GM18858 (cell line): ENCODE results near the gene NEUROD4.
"Not testable (repeated sequence)": the region's sequence is repeated elsewhere in the genome, so short reads cannot be mapped to it uniquely, and the experiment has no call there.

ENCODE experiments used
- ATAC-seq: cut with Tn5 transposase; IDR thresholded peaks from one replicate; pipeline ENCODE4 v1.9.1; 2021; ENCODE audit not compliant: unreplicated experiment

NEUROD4 gene, protein sequence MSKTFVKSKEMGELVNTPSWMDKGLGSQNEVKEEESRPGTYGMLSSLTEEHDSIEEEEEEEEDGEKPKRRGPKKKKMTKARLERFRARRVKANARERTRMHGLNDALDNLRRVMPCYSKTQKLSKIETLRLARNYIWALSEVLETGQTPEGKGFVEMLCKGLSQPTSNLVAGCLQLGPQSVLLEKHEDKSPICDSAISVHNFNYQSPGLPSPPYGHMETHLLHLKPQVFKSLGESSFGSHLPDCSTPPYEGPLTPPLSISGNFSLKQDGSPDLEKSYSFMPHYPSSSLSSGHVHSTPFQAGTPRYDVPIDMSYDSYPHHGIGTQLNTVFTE

GRCh38 chr12:55019784-55020183 is at the start of gene NEUROD4:
NEUROD4 (plus strand) TSS chr12:55019974; CDS start chr12:55026440, 6,466 bp downstream.
- no peak for ATAC-seq

GRCh38 chr12:54970741-54971140 is 49.0 kb upstream of the NEUROD4 start:
- no peak for ATAC-seq

DNA sequence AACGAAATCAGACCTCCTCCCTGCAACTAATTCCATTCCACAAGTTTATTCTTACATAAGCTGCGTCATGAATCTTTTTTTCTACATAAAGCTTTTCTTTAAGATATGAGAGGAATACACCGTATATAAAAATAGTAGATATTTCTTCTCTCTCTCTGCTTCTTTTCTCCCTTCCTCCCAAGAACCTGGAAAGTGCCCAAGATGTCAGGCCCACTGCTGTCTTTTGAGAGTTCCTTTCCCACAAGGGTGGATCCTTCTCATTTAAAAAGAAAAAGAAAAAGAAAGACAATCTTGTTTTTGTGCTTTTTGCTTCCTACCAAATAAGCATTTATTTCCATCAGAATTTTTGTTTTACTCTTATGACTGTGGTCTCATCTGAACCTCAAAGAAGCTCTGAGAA is 46.2 kb upstream of the NEUROD4 start:
- ATAC-seq: no peak

GRCh38 chr12:54974279-54974678 is 45.5 kb upstream of the NEUROD4 start:
- no peak for ATAC-seq

DNA sequence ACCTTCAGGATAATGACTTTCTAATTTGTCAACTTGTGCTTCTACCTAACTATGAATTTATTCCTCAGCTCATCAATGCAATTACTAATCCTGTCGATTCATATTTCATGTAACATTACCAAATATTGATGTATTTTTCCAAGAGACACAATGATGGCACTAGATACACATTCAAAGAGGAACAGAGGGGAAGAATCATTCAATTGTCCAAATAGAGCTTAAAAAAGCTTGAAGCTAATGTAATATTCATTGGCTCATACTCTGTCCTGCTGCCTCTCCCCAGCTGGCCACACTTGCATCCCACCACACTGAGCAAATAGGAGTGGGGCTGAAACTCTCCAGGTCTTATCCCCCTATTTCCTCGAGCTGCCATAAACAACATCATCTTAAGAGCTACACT is 44.5 kb upstream of the NEUROD4 start:
- ATAC-seq: no peak

- no peak for ATAC-seq
These were observed 43.9 kb upstream of the NEUROD4 start for GRCh38 chr12:54975875-54976274.

- no peak for ATAC-seq
These were observed 42.6 kb upstream of the NEUROD4 start for GRCh38 chr12:54977155-54977554.

GRCh38 chr12:54977857-54978256 is 41.9 kb upstream of the NEUROD4 start:
- no peak for ATAC-seq

DNA sequence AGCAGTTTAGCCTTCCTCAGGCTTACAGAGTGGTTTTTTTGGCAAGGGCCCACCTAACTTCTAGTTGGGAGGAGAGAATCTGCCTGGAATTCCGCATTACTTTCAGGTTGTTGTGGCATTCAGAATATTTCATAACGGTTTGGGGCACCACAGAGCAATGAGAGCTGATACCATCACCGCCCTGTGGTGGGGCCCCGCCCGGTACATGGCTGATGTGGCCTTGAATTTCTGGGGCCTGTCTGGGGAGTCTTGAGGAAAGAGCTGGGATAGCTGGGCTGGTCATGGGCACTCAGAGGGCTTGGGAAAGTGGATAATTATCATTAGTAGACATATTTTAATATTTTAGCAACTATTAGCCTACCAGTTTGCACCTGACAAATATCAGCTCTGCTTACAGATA is 39.4 kb upstream of the NEUROD4 start:
- no peak for ATAC-seq

- ATAC-seq: no peak
These were observed 38.0 kb upstream of the NEUROD4 start for GRCh38 chr12:54981796-54982195.

- ATAC-seq: no peak
These were observed 36.2 kb upstream of the NEUROD4 start for GRCh38 chr12:54983536-54984101.

DNA sequence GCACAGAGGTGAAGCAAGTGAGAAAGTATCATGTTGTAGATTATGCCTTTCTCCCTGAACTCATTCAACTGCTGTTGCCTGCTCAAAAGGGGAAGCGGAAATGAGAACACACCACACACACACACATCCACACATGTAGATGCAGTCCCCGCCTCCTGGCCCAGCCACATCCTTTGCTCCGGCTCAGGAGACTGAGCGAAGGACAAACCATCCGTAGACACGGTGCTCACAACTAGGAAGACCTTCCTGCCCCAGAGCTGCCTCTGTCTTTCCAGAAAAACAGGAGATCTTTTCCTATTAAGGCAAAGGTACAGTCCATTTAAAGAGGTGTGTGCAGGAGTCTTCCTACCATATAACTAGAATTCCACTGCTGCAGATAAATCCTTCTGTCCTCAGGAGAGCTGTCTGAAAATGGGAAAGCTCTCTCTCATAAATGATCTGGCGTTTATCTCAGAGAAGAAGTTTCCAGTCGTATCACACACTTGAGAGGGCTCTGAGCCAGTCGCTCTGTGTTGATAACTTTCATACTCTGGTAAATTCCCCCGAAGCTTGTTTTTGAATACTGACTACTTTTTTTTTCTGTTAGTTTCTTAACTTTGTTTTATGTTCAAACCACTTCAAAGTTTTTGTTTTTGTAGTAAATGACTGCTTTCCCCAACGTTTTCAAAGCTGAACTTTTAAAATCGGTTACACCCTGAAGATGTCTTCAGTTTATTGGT is 35.0 kb upstream of the NEUROD4 start, which contains the start of gene TESPA1:
Gene TESPA1 (minus strand): TSS at position 105 of the 719 bp plus-strand sequence. CDS start 10,200 bp downstream, outside the sequence.
- peak; percentile 87 for ATAC-seq

DNA sequence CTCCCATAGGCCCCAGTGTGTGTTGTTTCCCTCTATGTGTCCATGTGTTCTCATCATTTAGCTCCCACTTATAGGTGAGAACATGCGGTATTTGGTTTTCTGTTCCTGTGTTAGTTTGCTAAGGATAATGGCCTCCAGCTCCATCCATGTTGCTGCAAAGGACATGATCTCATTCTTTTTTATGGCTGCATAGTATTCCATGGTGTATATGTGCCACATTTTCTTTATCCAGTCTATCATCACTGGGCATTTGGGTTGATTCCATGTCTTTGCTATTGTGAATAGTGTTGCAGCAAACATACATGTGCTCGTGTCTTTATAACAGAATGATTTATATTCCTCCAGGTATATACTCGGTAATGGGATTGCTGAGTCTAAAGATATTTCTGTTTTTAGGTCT is 33.0 kb upstream of the NEUROD4 start:
- not testable (repeated sequence) for ATAC-seq

GRCh38 chr12:54987611-54988231 is 32.1 kb upstream of the NEUROD4 start:
- no peak for ATAC-seq

DNA sequence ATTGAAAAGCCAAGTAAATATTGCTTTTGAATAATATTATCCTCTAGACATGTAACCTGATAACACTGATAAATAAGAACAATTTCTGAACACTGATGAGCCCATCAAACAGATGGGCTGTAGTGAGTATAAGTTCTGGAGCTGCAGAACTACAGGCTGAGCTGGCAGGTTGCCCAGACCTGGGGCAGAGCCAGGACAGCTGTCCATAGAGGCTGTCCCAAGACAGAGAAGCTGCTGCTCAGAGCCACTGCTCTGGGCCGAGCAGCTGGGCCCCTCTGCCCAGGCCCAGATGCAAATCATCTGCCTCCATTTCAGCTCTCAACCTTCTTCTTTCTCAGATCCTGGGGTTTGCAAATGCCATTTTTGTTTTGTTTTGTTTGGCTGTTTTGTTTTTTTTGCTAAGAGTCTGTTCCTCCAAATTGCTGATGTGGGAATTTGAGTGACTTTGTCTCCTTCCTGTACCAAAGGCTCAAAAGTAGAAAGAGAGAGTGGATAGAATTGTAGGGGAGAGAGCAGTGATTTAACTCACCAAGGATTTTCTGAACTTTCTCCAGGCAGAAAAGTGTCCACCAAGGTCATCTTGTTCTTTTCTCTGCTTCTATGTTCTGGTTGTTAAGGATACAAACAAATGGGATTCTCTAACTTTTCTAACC is 31.2 kb upstream of the NEUROD4 start:
- no peak for ATAC-seq

DNA sequence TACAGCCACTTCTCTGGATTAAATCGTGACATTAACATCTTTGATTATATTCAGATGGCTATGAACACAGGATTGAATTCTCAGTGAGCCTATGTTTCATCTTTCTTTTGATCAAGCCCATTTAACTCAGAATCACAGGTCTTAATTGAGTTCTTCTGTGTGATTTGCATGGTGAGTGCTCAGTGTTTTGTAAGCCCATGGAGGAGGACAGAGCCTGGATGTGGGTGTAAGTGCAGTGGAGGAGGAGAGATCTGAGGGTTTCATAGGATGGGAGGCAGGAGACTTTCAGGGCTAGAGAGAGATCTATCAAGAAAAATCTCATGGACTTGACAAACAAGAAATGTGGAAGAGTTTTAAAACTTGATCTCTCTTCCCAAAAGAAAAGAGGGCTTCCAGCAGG is 29.9 kb upstream of the NEUROD4 start:
- ATAC-seq: no peak

DNA sequence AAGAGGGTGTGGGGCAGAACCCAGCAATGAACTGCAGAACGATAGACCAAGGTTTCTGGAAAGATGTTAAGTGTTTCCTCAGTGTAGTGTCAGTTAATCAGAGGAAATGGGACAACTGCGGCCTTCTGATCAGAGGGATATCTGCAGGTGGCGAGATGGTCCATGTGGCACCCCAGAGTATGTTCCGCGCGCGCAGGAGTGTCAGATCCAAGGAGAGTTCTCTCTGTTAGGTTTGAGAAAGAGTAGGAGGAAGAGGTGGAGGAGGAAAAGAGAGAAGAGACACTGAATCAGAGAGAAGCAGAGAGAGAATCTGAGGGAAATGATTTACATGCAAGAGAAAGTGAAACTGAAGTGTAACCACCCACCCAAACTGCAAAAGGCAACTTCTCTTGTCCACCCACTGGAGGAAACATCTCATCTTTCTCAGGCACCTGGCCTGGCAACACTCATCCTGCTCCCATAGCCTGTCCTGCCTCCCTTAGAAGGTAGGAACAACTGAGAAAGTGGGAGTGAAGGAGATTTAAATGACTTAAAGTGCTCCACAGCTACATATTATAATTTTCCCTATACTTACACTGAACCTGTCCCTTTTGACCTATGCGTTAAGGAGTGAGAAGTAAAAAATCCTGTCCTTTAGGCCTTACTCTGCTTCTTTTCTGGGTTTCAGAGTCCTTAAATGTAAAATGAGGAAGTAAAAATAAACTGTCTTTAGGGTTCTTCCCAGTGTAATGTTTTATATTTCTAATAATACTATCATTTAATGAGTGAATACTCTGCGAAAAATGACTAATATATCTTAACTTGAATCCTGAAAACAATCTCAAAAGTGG is 28.4 kb upstream of the NEUROD4 start:
- peak; percentile 60 for ATAC-seq

DNA sequence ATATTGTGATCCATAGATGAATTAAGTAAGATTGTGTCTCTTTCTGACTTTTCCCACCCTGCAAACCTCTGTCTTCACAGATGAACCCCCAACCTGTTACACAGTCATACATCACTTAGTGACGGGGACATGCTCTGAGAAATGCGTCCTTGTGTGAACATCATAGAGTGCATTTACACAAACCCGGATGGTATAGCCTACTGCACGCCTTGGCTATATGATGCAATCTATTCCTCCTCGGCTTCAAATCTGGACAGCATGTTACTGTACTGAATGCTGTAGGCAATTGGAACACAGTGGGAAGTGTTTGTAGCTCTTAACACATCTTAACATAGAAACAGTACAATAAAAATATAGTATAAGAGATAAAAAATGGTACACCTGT is 27.8 kb upstream of the NEUROD4 start:
- ATAC-seq: peak; percentile 38

DNA sequence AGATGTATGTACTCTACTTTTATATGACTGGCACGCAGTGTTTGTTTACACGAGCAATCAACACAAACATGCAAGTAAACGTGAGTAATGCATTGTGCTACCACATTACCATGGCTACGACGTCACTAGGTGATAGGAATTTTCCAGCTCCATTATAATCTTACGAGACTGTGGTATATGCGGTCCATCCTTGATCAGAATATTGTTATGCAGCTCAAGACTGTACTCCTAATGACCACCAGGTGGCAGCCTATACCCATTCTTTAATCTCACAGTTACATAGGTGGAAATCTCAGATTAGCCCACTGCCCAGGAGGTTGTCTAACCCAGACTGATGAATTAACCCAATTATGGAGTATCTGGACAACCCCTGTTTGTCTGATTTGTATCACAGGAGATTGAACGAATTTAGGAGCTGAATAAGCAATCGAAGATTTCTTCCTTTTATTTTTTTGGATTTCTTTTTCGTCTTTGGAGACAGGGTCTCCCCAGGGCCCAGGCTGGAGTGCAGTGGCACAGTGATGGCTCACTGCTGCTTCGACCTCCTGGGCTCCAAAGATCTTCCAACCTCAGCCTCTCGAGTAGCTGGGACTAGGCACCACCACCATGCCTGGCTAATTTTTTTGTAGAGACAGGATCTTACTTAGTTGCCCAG is 26.5 kb upstream of the NEUROD4 start:
- ATAC-seq: peak; percentile 49

GRCh38 chr12:54996205-54996604 is 23.6 kb upstream of the NEUROD4 start:
- ATAC-seq: no peak
